ENCODE results near the gene ALK. TPM values are rescaled to one million over a fixed set of nuclear protein-coding genes. Genes with fewer than 3 reads are reported as not detected.

ALK gene
- total RNA-seq, 1 experiment from 2014 or later: not detected

- Mint-ChIP-seq H3K27ac (no peak overlapping the region), H3K36me3 (ENCODE audit: insufficient read depth in 1 of 3, low read depth in 3 of 3) (no peaks in the 10 kb centered on the region), H3K4me3 (no peak overlapping the region), H3K4me1 (no peaks in the 10 kb centered on the region), H3K9me3 (no peaks in the 10 kb centered on the region), H3K27me3 (ENCODE audit: low read depth) (peaks cover 7% of the 10 kb centered on the region)
- Histone ChIP-seq H3K27ac (ENCODE audit: insufficient read length, low read depth, low read length) (no peak overlapping the region), H2AFZ (ENCODE audit: low read length) (no peak overlapping the region), H3K23me2 (ENCODE audit: insufficient read length, low read depth, low read length, poor library complexity, severe bottlenecking) (no peaks in the 10 kb centered on the region), H3K4ac (ENCODE audit: low read depth, low read length) (no peak overlapping the region), H3K56ac (ENCODE audit: insufficient read length, low read depth, low read length) (no peak overlapping the region), H3K18ac (ENCODE audit: insufficient read length, low read depth, low read length) (no peak overlapping the region), H3K23ac (ENCODE audit: insufficient read length, low read depth, low read length) (no peak overlapping the region), H3K4me1 (ENCODE audit: insufficient read depth, low read length) (no peaks in the 10 kb centered on the region), H3T11ph (ENCODE audit: low read length) (no peak overlapping the region), H2BK5ac (ENCODE audit: insufficient read length, low read length) (no peak overlapping the region), H3K27me3 (ENCODE audit: insufficient read depth, low read length) (no peaks in the 10 kb centered on the region), H2BK15ac (ENCODE audit: low read depth, low read length) (no peak overlapping the region), H3K4me2 (ENCODE audit: insufficient read depth, insufficient read length, low read length) (no peak overlapping the region), H3K9ac (ENCODE audit: extremely low read depth, insufficient read length, low read length) (no peak overlapping the region), H2BK20ac (ENCODE audit: low read depth, low read length, poor library complexity, severe bottlenecking) (no peak overlapping the region), H4K5ac (ENCODE audit: insufficient read length, low read depth, low read length) (no peak overlapping the region), H2BK12ac (ENCODE audit: insufficient read length, low read depth, low read length) (no peak overlapping the region), H4K8ac (replicated peaks; ENCODE audit: insufficient read length, low read depth, low read length) (no peak overlapping the region), H4K91ac (ENCODE audit: insufficient read length, low read depth, low read length) (no peak overlapping the region), H3K79me2 (ENCODE audit: insufficient read depth, low read length) (no peaks in the 10 kb centered on the region), H4K20me1 (ENCODE audit: control insufficient read depth, insufficient read depth, insufficient read length) (no peaks in the 10 kb centered on the region), H3K14ac (ENCODE audit: insufficient read depth, low read length) (no peak overlapping the region), H3K9me3 (ENCODE audit: control insufficient read depth, low read depth, low read length) (no peaks in the 10 kb centered on the region), H2BK120ac (ENCODE audit: low read depth, low read length, poor library complexity, severe bottlenecking) (no peak overlapping the region), H2AK5ac (ENCODE audit: insufficient read length, low read length) (no peak overlapping the region), H3K79me1 (ENCODE audit: insufficient read depth, low read depth, low read length, poor library complexity, severe bottlenecking) (no peaks in the 10 kb centered on the region)
- TF ChIP-seq, protein P1, sequence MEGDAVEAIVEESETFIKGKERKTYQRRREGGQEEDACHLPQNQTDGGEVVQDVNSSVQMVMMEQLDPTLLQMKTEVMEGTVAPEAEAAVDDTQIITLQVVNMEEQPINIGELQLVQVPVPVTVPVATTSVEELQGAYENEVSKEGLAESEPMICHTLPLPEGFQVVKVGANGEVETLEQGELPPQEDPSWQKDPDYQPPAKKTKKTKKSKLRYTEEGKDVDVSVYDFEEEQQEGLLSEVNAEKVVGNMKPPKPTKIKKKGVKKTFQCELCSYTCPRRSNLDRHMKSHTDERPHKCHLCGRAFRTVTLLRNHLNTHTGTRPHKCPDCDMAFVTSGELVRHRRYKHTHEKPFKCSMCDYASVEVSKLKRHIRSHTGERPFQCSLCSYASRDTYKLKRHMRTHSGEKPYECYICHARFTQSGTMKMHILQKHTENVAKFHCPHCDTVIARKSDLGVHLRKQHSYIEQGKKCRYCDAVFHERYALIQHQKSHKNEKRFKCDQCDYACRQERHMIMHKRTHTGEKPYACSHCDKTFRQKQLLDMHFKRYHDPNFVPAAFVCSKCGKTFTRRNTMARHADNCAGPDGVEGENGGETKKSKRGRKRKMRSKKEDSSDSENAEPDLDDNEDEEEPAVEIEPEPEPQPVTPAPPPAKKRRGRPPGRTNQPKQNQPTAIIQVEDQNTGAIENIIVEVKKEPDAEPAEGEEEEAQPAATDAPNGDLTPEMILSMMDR (conservative IDR thresholded peaks at IDR 0.05): no peak
- DNase-seq: no peak
- WGBS (ENCODE audit: extremely low coverage, insufficient read length, low lambda C conversion rate): 100% methylated on average over 1 of the region's 2 CpGs
Observed at GRCh38 chr2:29382486-29382885, 538.9 kb downstream of the ALK start.
